Gastrocnemius medialis (tissue), 4 donors: Measurements from ENCODE around the gene DIP2C.

Experiments
- CTCF ChIP-seq, 5 experiments: fragments of 450-650 bp in 3 of 5; fragments of 200-600 bp in 2 of 5; sonication (generic) in 2 of 5; IDR thresholded peaks in 4 of 5; conservative IDR thresholded peaks in 1 of 5; 1 replicate in 4 of 5; 2 replicates in 1 of 5; pipeline ENCODE4 v1.5.1; 2016 to 2019; ENCODE audit warnings: antibody characterized with exemption in 5 of 5, mild to moderate bottlenecking in 3 of 5, moderate library complexity in 3 of 5
- POLR2A ChIP-seq, 2 donors: fragments of 450-650 bp; IDR thresholded peaks; one replicate each; pipeline ENCODE4 v1.6.1; 2017; ENCODE audit warnings: antibody characterized with exemption in 2 of 2, mild to moderate bottlenecking in 2 of 2, moderate library complexity in 2 of 2

DNA sequence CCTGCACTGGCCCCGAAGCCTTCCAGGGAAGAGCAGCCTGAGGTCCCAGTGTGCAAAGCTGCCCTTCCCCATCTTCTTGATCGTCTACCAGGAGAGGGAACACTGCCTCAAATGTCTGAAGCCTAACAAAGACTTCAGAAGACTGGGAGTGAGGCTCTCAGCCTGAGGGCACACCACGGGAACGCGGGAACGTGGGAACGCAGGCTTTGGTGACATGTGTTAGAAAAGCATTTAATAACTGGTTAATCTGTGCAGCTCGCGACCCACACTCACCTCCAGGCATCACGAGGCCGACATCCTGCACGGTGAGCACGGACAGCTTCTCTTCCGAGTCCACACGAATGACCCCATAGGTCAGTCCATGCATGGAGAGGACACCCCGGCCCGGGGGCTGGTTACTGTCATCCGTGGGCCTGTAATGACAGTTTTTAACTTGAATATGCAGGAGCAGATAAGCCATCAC is 320.2 kb downstream of the DIP2C start:
- no peak for TF ChIP-seq CTCF (IDR thresholded peaks at IDR 0.05 in 4 of 5, conservative IDR thresholded peaks at IDR 0.05 in 1 of 5)
- TF ChIP-seq POLR2A (IDR thresholded peaks at IDR 0.05): no peak
